Skin epidermis (tissue), 12 donors: Measurements from ENCODE around the gene ZMYND15.

Experiments used
- H3K27ac ChIP-seq, 21 experiments: fragments of 200-600 bp; sonication (generic) in 11 of 21; one replicate each; pipeline ENCODE4 v1.5.0; 2020; ENCODE audit warnings: mild to moderate bottlenecking in 3 of 21, inconsistent platforms in 2 of 21, moderate library complexity in 2 of 21
- H3K4me3 ChIP-seq, 7 experiments: fragments of 200-600 bp; sonication (generic) in 2 of 7; one replicate each; pipeline ENCODE4 v1.5.0; 2020; ENCODE audit warnings: inconsistent platforms in 2 of 7, mild to moderate bottlenecking in 2 of 7, moderate library complexity in 1 of 7

Gene ZMYND15

GRCh38 chr17:4771519-4772234 is 32.0 kb downstream of the ZMYND15 start, which contains the start of gene TM4SF5:
Gene TM4SF5, plus strand, starts transcription at chr17:4771886. Its CDS starts 37 bp downstream, at chr17:4771923.
- H3K4me3 ChIP-seq, result no peak within 1 kb of the TSS
- H3K27ac ChIP-seq, result no peak within 1 kb of the TSS

GRCh38 chr17:4772235-4772613 is 32.6 kb downstream of the ZMYND15 start:
- Histone ChIP-seq H3K4me3 (no peak overlapping the region), H3K27ac (no peak overlapping the region)

DNA sequence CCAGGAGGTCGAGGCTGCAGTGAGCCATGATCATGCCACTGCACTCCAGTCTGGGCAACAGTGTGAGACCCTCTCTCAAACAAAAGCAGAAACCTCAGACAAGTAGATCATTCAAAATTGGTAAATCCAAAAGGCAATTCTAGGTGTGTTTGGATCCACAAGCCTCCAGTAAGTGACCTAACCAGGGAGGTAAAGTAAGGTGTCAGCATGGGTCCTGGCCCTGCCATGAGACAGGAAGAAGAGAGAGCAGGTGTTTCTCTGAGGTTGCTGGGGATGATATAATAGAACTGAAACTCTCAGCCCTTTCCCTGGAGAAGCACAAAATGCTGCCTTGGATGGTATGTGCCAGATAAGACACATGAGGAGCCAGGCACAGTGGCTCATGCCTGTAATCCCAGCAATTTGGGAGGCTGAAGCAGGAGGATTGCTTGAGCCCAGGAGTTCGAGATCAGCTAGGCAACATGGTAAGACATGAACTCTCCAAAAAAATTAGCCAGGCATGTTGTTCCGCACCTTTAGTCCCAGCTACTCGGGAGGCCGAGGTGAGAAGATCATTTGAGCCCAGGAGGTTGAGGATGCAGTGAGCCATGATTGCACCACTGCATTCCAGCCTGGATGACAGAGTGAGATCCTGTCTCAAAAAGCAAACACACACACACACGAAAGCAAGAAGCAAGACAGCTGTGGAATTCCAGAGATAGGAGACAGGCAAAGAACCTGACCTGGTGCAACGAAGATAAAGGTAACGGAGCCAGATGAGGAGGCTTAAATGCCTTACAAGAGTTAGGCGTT is 38.5 kb downstream of the ZMYND15 start:
- H3K4me3 ChIP-seq, result no peak overlapping the region
- no peak overlapping the region for H3K27ac ChIP-seq

GRCh38 chr17:4780325-4780955 is 40.8 kb downstream of the ZMYND15 start:
- no peak overlapping the region for H3K4me3 ChIP-seq
- H3K27ac ChIP-seq, result no peak overlapping the region

DNA sequence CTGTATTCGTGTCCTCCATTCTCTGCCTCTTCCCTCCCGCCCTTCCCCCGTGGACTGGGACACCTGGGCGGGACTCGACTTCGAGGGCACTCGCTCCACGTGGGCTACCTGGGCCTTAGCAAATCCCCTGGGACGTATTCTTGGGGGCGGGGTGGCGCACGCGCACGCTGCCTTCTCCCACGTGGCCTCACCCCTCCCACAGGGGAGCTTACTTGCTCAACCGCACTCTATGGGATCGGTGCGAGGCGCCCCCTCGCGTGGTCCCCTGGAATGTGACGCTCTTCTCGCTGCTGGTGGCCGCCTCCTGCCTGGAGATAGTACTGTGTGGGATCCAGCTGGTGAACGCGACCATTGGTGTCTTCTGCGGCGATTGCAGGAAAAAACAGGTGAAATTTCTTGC is 43.0 kb downstream of the ZMYND15 start:
- no peak overlapping the region for H3K4me3 ChIP-seq

DNA sequence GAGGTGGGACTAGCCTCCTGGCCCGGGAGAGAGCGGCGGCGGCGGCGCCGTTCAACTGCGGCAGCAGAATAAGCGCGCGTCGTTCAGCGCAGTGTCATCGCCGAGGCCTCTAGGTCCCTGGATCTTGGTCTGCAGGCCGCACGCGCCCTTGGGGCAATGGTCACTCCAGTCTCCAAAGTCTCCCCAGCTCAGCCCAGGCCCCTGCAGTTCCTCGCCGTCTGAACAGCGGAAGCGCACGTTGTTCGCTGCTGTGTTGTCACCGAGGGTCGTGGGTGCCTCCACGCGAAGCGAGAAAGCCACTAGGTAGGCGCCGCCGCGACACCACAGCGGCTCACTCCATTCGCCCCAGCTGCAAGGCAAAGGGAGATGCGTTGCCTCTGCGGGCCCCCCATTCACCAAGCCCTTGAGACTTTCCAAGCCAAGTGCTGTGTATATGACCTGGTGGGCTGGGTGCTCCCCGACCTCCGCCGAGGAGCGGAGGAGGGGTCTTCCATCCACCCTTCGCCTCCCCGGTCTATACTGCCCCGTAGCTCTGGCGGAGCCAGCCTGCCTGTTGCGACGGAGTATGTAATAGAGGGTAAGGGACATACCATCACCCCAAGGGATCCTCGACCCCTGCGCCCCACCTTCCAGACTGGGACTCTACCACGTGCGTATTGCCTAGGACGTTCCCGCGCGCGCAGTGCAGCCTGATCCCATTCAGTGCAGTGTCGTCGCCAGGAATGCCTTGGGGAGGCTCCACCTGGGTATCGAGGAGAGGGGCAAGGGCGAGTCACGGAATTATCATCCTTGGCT is 45.9 kb downstream of the ZMYND15 start:
- H3K4me3 ChIP-seq, result peak overlapping the region in 1 of 7 experiments; percentile 8

More for the DNA sequence above, 43.0 kb downstream of the ZMYND15 start:
- H3K27ac ChIP-seq, result no peak overlapping the region

GRCh38 chr17:4786106-4786511 is 46.5 kb downstream of the ZMYND15 start, which contains the start of gene VMO1:
Gene VMO1, minus strand, starts transcription at chr17:4786364. Its CDS starts 12 bp downstream, at chr17:4786352.
- H3K4me3 ChIP-seq, result peak within 1 kb of the TSS in 1 of 7 experiments; percentile 15

More for the DNA sequence above, 45.9 kb downstream of the ZMYND15 start:
- H3K27ac ChIP-seq, result peak overlapping the region in 1 of 21 experiments; percentile 26

DNA sequence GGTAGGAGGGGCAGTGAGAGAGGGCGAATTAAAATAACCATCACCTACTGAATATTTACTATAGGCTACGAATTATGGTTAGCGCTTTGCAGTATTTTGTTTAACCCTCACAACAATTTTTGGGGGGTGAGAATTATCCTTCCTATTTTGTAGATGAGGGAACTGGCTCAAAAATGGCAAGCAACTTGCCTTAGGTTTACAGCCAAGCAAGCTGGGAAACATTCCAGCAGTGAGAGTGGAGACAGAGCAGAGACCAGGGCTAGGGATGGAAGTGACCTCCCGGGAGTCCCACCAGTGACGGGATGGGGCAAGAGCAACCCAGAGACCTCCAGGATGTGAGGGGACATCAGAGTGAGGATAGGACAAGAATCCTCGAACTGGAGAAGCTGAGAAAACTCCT is 46.9 kb downstream of the ZMYND15 start:
- Histone ChIP-seq H3K4me3 (peak overlapping the region in 1 of 7 experiments; percentile 8), H3K27ac (no peak overlapping the region)

More at GRCh38 chr17:4786106-4786511, 46.5 kb downstream of the ZMYND15 start, which contains the start of gene VMO1:
- H3K27ac ChIP-seq, result peak within 1 kb of the TSS in 2 of 21 experiments; percentile 25 to 26

DNA sequence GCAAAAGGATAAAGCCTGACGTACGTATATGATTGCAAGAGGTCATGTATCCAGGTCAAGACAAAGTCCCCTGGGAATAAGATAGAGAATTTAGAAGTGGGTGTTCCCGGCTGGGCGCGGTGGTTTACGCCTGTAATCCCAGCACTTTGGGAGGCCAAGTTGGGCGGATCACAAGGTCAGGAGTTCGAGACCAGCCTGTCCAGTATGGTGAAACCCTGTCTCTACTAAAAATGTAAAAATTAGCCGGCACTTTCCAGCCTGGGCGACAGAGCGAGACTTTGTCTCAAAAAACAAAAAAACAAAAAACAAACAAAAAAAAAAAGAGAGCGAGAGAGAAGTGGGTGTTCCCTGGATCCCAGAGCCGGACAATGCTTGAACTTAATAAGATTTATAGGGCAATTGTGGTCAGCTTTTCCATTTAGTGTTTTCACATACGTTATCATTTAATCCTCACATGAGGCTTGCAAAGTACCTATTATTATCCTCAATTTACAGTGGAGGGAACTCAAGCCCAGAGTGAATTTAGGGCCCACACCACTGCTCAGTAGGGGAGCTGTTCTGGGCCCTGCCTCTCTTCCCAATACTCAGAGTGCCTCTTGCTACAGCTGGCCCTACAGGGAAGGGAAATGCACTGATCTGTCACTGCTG is 48.6 kb downstream of the ZMYND15 start:
- Histone ChIP-seq H3K27ac (peak overlapping the region in 12 of 21 experiments; percentile 89 to 98 (median 96)), H3K4me3 (peak overlapping the region in 6 of 7 experiments; percentile 46 to 79 (median 64))

- peak within 1 kb of the TSS; percentile 46 to 79 (median 58) for H3K4me3 ChIP-seq
- peak within 1 kb of the TSS; percentile 49 to 98 (median 95) for H3K27ac ChIP-seq
Measured at GRCh38 chr17:4788807-4789700, 49.4 kb downstream of the ZMYND15 start, which contains the start of gene GLTPD2. Gene GLTPD2, plus strand, starts transcription at chr17:4788964. Its CDS starts 48 bp downstream, at chr17:4789012.

- peak overlapping the region; percentile 49 to 98 (median 95) for H3K27ac ChIP-seq
- H3K4me3 ChIP-seq, result peak overlapping the region; percentile 46 to 79 (median 58)
Measured at GRCh38 chr17:4789701-4789950, 50.0 kb downstream of the ZMYND15 start.

DNA sequence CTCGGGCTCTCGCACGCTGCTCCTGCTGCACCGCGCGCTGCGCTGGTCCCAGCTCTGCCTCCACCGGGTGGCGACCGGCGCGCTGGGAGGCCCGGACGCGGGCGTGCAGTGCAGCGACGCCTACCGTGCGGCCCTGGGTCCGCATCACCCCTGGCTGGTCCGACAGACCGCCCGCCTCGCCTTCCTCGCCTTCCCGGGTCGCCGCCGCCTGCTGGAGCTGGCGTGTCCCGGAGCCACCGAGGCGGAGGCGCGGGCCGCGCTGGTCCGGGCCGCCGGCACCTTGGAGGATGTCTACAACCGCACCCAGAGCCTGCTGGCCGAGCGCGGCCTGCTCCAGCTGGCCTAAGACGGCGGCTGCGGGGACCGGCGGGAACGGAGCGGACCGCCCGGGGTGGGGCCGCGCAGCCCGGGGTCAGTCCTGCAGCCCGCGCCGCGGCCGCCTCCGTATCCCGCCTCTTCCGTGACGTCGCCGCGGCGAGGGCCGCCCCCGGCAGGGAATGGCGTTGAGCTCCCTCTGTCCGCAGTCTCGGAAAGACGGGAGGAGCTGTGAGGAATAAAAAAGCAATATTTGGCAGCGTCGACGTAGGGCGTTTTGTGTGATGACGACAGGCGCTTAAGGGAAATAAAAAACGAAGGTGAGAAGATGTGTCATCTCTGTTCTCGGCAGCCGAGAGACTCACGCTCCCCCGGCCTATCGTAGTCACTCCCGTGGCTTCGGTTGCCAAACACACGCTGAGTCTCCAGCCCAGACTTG is 50.5 kb downstream of the ZMYND15 start:
- peak overlapping the region; percentile 84 to 98 (median 95) for H3K27ac ChIP-seq
- peak overlapping the region; percentile 46 to 79 (median 58) for H3K4me3 ChIP-seq

DNA sequence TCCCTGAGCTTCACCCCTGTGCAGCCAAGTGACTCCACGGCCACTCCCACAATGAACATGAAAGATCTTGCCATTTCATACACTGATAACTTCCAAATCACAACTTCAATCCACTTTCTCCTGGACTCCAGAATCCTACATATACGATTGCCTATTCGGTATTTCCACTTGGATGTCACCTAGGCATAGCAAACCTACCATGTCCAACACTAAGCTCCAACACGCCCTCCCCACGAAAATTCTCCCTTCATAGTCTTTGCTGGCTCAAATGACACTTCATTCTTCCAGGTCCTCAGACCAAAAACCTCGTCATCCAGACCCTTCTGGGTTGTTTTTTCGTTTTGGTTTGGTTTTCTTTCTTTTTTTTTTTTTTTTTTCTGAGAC is 51.1 kb downstream of the ZMYND15 start:
- H3K4me3 ChIP-seq, result peak overlapping the region; percentile 46 to 79 (median 58)
- H3K27ac ChIP-seq, result peak overlapping the region in 20 of 21 experiments; percentile 51 to 98 (median 95)

DNA sequence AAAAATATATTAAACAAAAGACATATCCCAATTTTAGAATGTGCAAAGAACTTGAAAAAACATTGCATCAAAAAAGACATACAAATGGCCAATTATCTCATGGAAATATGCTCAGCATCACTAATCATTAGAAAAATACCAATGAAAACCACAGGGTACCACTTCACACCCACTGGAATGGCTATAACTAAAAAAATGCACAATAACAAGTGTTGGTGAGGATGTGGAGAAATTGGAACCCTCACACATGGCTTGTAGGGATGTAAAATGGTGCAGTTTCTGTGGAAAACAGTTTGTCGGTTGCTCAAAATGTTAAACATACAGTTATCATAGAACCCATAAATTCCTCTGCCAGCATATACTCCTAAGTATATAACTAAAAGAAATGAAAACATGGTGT is 55.5 kb downstream of the ZMYND15 start:
- H3K4me3 ChIP-seq, result peak overlapping the region in 1 of 7 experiments; percentile 83

More for the DNA sequence above, 55.5 kb downstream of the ZMYND15 start:
- peak overlapping the region in 10 of 21 experiments; percentile 58 to 90 (median 84) for H3K27ac ChIP-seq
